Heart left ventricle (tissue), 16 donors: Measurements from ENCODE around the gene SRGAP2. TPM values are rescaled to one million over a fixed set of nuclear protein-coding genes. Genes with fewer than 3 reads are reported as not detected.
A peak's percentile ranks its signal among the peaks of the same experiment; 100 is the strongest.
"Not testable (repeated sequence)": the region's sequence is repeated elsewhere in the genome, so short reads cannot be mapped to it uniquely, and the experiment has no call there.

Experiments used
- ATAC-seq, 4 donors: fragments of 200-7000 bp; cut with Tn5 transposase; one replicate each; pipeline ENCODE4 v1.9.1; 2020 to 2022; ENCODE audit warnings: moderate library complexity in 4 of 4, mild to moderate bottlenecking in 3 of 4, moderate number of reproducible peaks in 1 of 4
- DNase-seq, 5 donors: peaks; one replicate each; pipeline ENCODE4 v3.0.0-alpha.2; 2020
- H3K27ac ChIP-seq, 12 donors: fragments of 200-600 bp; sonication (generic) in 4 of 12; one replicate each; pipeline versions ENCODE4 v1.5.0 to v1.8.0; 2016 to 2022; ENCODE audit warnings: mild to moderate bottlenecking in 2 of 12
- H3K27me3 ChIP-seq, 9 donors: fragments of 200-600 bp; sonication (generic) in 2 of 9; one replicate each; pipeline versions ENCODE4 v1.5.1 to v1.8.0; 2016 to 2022; ENCODE audit warnings: mild to moderate bottlenecking in 3 of 9
- H3K36me3 ChIP-seq, 9 donors: fragments of 200-600 bp; sonication (generic) in 2 of 9; one replicate each; pipeline versions ENCODE4 v1.5.0 to v1.8.0; 2018 to 2022; ENCODE audit warnings: mild to moderate bottlenecking in 2 of 9
- H3K4me1 ChIP-seq, 12 donors: fragments of 200-600 bp; sonication (generic) in 4 of 12; one replicate each; pipeline versions ENCODE4 v1.5.0 to v1.8.0; 2016 to 2022; ENCODE audit warnings: mild to moderate bottlenecking in 3 of 12
- H3K4me3 ChIP-seq, 12 donors: fragments of 200-600 bp; sonication (generic) in 4 of 12; one replicate each; pipeline versions ENCODE4 v1.5.0 to v1.8.0; 2017 to 2022; ENCODE audit warnings: mild to moderate bottlenecking in 9 of 12, moderate library complexity in 4 of 12
- H3K9me3 ChIP-seq, 12 donors: fragments of 200-600 bp; sonication (generic) in 4 of 12; one replicate each; pipeline versions ENCODE4 v1.5.0 to v1.8.0; 2016 to 2022; ENCODE audit warnings: mild to moderate bottlenecking in 1 of 12
- WGBS, 4 donors: extraction: QIAGEN DNeasy Blood & Tissue Kit in 2 of 4; methylation state at CpG; one replicate each; pipeline versions ENCODE4 v1.1.5 to v1.1.7; 2013 to 2018; 5-methylcytosine and 5-hydroxymethylcytosine counted together
- intact Hi-C, 10 donors: fragments of 100-400 bp; cut with DNase I; formaldehyde crosslinking; loops; one replicate each; pipeline versions ENCODE4 v1.11.1 to v1.14.2; 2022
- polyA plus RNA-seq, 2 donors: library from polyadenylated mRNA; stranded (reverse); fragments of 200-250 nt; gene quantifications; one replicate each; pipeline ENCODE4 v1.2.3, GENCODE V29; 2013
- total RNA-seq, 9 donors: library from RNA; depleted of rRNA in 2 of 9; stranded (reverse); fragments of >200 nt in 2 of 9; fragmentation: NEBNext Ultra II Directional in 3 of 9; extraction: Animal tissue kit (Norgen Biotek cat#: 25700) in 3 of 9; gene quantifications; one replicate each; pipeline versions ENCODE4 v1.1.0 to v1.2.4, GENCODE V29; 2016 to 2023
- donor health status: ischemic (EF 13 %, LVEDD 7.1; RV severe dilation, severe dysfunction).
- donor health status: healthy with polysubstance abuse.
- donor health status: DM: no; HTN: yes; CAD: no.
- donor health status: DM: no; HTN: no; CAD: no.
- donor health status: ischemic (EF 25% LVEDD 6.9; RV normal size, moderate dysfunction).
- donor health status: ischemic (EF 25% LVEDD 5.7; RV mildly dilated, moderate dysfunction).
- donor health status: healthy.
- donor health status: DM: yes; HTN: yes; CAD: no.
- donor health status: ischemic (EF 35%, LVEDD 5.7; RV mildly dilated, moderate dysfunction).
- donor health status: nonischemic (EF 11% LVEDD 7.7; RV severe dilation, severe dysfunction).
- donor health status: DM: yes; HTN: yes; CAD: no.
- donor health status: PGD.
- donor health status: ischemic (EF 29% LVEDD 5.4; RV normal size, mild dysfunction).
- donor health status: nonischemic (EF 23%, LVEDD 6.1; RV moderate dilation, normal function).

Gene SRGAP2
- total and polyA plus RNA-seq, 11 donors = 8.8 to 56.3 (median 17.5) TPM

GRCh38 chr1:206220332-206221000 is 17.1 kb downstream of the SRGAP2 start:
- WGBS, 4 donors = 51 to 66% (median 55%) methylated on average over 4 of the region's 4 CpGs
- H3K27me3 ChIP-seq, H3K4me1 ChIP-seq, H3K9me3 ChIP-seq, H3K4me3 ChIP-seq, H3K36me3 ChIP-seq, intact Hi-C loops: not testable (repeated sequence)
- DNase-seq (peak in 2 of 5 donors; percentile 4 to 25), ATAC-seq (peak; percentile 73 to 85 (median 83))
- peak overlapping the region in 6 of 12 donors; percentile 17 to 62 (median 48) for H3K27ac ChIP-seq

- H3K4me3 ChIP-seq, H3K9me3 ChIP-seq, H3K4me1 ChIP-seq, H3K27ac ChIP-seq, H3K36me3 ChIP-seq, H3K27me3 ChIP-seq, intact Hi-C loops, ATAC-seq, DNase-seq: not testable (repeated sequence)
- WGBS, 4 donors = no CpG with 5 or more reads among the region's 4 CpGs
These were observed 18.2 kb downstream of the SRGAP2 start for GRCh38 chr1:206221585-206221984.

GRCh38 chr1:206224190-206224776 is 20.9 kb downstream of the SRGAP2 start:
- DNase-seq, intact Hi-C loops, H3K27ac ChIP-seq, H3K27me3 ChIP-seq, ATAC-seq, H3K4me1 ChIP-seq, H3K9me3 ChIP-seq, H3K36me3 ChIP-seq, H3K4me3 ChIP-seq: not testable (repeated sequence)
- WGBS, 4 donors = 80 to 94% (median 86%) methylated on average over 2 of the region's 6 CpGs

- WGBS, 4 donors = 88 to 94% (median 91%) methylated on average over 4 of the region's 4 CpGs
- H3K4me3 ChIP-seq, H3K4me1 ChIP-seq, H3K27me3 ChIP-seq, H3K27ac ChIP-seq, ATAC-seq, DNase-seq, H3K36me3 ChIP-seq, H3K9me3 ChIP-seq, intact Hi-C loops: not testable (repeated sequence)
These were observed 22.0 kb downstream of the SRGAP2 start for GRCh38 chr1:206225386-206225785.

GRCh38 chr1:206226886-206227285 is 23.5 kb downstream of the SRGAP2 start:
- WGBS, 4 donors = 85 to 93% (median 89%) methylated on average over 3 to 4 of the region's 5 CpGs
- intact Hi-C loops, H3K4me1 ChIP-seq, H3K36me3 ChIP-seq, H3K27me3 ChIP-seq, H3K9me3 ChIP-seq, H3K4me3 ChIP-seq, ATAC-seq, H3K27ac ChIP-seq, DNase-seq: not testable (repeated sequence)

- H3K36me3 ChIP-seq, H3K9me3 ChIP-seq, H3K27ac ChIP-seq, intact Hi-C loops, ATAC-seq, DNase-seq, H3K27me3 ChIP-seq, H3K4me3 ChIP-seq, H3K4me1 ChIP-seq: not testable (repeated sequence)
- 69 to 80% (median 78%) methylated on average over 2 of the region's 2 CpGs for WGBS, 4 donors
These were observed 25.9 kb downstream of the SRGAP2 start for GRCh38 chr1:206229286-206229685.

GRCh38 chr1:206231989-206232388 is 28.6 kb downstream of the SRGAP2 start:
- H3K27me3 ChIP-seq, H3K4me1 ChIP-seq, DNase-seq, H3K36me3 ChIP-seq, H3K27ac ChIP-seq, H3K9me3 ChIP-seq, H3K4me3 ChIP-seq, intact Hi-C loops: not testable (repeated sequence)
- ATAC-seq = peak in 3 of 4 donors; percentile 38 to 61 (median 60)
- 74 to 83% (median 77%) methylated on average over 5 to 9 of the region's 9 CpGs for whole genome bisulfite sequencing, 4 donors

- H3K9me3 ChIP-seq, H3K36me3 ChIP-seq, H3K27me3 ChIP-seq, DNase-seq, intact Hi-C loops, H3K4me1 ChIP-seq, H3K27ac ChIP-seq, H3K4me3 ChIP-seq: not testable (repeated sequence)
- 12 to 23% (median 15%) methylated on average over 2 to 3 of the region's 5 CpGs for WGBS, 4 donors
- ATAC-seq = peak; percentile 60 to 85 (median 84)
These were observed 29.8 kb downstream of the SRGAP2 start for GRCh38 chr1:206232970-206233645.

- 71 to 92% (median 86%) methylated on average over 3 of the region's 3 CpGs for WGBS, 4 donors
- H3K36me3 ChIP-seq, H3K27ac ChIP-seq, H3K4me3 ChIP-seq, H3K9me3 ChIP-seq, intact Hi-C loops, H3K4me1 ChIP-seq, DNase-seq, ATAC-seq, H3K27me3 ChIP-seq: not testable (repeated sequence)
These were observed 31.0 kb downstream of the SRGAP2 start for GRCh38 chr1:206234189-206234916.

- WGBS, 4 donors = no CpG with 5 or more reads among the region's 2 CpGs
- H3K4me1 ChIP-seq, DNase-seq, H3K27ac ChIP-seq, H3K9me3 ChIP-seq, H3K4me3 ChIP-seq, intact Hi-C loops, H3K36me3 ChIP-seq, H3K27me3 ChIP-seq, ATAC-seq: not testable (repeated sequence)
These were observed 31.8 kb downstream of the SRGAP2 start for GRCh38 chr1:206235190-206235589.
